Hindlimb muscle (tissue), 1 donor: ENCODE data around the gene MARK2. TPM values are rescaled to one million over a fixed set of nuclear protein-coding genes. Genes with fewer than 3 reads are reported as not detected.
"Not testable (repeated sequence)": the region's sequence is repeated elsewhere in the genome, so short reads cannot be mapped to it uniquely, and the experiment has no call there.

Source experiments
- DNase-seq: peaks from one replicate; pipeline ENCODE4 v3.0.0-alpha.2; 2013
- polyA plus RNA-seq: library from polyadenylated mRNA; unstranded; fragments of 120-200 nt; gene quantifications from one replicate; pipeline ENCODE4 v1.2.1, GENCODE V29; 2013; ENCODE audit not compliant: insufficient read length

MARK2 gene
- polyA plus RNA-seq, 1 donor = 19.8 TPM

DNA sequence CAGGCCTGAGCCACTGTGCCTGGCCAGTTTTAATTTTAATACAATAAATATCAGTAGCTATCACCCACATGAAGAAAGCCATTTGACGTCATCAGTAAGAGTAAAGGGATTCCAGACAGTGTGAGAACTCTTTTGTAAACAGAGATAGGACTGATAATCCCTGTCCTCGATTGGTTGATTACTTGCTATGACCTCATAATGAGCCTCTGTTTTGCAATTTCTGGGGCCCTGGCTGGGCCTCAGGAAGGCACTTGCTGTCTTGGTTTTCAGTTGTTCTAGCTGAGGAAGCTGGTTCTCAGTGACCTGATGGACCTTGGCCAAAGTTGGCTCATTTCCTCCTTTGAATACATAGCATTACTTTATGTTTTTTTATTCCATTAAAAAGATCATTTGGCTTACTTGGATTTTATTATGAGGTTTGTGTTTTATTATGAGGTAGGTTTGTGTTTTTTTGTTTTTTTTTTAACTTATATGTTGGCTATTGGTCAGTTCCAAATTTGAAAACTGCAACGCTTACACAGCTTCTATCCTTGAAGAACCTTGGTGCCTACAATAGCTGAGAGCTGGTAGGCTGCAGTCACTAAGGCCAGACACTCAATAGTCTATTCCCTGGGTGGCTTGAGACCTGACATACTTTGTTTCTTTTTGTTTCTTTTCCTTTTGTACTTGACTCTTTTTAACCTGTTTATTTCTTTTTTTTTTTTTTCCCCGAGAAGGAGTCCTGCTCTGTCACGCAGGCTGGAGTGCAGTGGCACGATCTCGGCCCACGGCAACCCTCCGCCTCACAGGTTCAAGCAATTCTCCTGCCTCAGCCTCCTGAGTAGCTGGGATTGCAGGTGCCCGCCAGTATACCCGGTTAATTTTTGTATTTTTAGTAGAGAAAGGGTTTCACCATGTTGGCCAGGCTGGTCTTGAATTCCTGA is 20.0 kb downstream of the MARK2 start:
- DNase-seq = no peak

DNA sequence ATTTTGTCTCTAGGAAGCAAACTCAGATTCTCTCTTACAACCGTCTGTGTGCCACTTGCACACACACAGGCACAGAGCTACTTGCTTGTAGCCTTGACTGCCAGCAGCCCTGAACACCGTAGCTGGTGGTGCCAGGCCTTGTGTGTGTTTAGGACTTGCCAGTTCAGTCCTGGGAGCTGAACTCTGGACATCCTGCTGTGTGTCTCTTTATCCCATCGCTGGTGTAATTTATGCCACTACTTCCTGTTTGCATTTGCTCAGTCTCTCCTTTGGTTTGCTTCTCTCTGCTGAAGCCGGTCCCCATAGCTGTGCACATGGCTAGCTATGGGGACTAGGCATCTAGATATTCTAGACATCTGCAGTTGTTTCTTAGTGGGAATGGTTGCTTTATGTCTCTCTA is 24.0 kb downstream of the MARK2 start:
- no peak for DNase-seq

DNA sequence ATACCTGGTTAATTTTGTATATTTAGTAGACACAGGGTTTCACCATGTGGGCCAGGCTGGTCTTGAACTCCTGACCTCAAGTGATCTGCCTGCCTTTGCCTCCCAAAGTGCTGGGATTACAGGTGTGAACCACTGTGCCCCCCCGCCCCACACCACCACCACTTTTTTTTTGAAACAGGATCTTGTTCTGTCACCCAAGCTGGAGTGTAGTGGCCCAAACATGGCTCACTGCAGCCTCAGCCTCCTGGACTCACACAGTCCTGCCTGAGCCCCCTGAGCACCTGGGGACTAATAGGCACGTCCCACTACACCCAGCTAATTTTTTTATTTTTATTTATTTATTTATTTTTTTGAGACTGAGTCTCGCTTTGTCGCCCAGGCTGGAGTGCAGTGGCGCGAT is 24.7 kb downstream of the MARK2 start:
- not testable (repeated sequence) for DNase-seq

DNA sequence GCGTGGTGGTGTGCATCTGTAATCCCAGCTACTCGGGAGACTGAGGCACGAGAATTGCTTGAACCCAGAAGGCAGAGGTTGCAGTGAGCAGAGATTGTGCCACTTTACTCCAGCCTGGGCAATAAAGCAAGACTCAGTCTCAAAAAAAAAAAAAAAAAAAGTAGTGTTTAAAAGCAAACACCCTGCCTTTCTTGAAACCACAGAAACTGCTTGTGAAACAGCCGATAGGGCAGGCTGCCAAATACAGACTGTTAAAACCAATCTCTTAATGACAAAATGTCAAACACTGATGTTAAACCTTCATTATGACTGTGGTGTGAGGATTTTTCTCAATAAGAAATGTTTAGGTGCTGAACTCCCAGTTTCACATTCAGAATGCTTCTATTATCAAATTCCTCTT is 27.3 kb downstream of the MARK2 start:
- DNase-seq = no peak

DNA sequence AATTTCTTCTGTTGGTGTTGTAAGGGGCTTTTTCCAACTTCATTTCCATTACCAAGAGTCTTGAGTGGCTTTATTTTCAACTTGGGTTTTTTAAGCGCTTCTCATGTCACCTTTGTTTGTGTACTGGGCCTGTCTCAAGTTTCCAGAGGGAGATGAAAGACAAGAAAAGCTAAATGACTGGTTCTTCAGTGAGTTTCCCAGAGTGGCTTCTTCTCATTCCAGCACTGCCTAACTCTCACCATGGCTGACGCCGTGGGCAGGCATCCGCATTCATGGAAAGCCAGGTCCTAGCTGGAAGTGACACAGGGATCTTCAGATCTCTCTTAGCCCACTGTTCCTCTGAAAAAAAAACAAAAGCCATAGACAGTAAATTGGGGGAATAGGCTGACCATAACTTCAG is 28.6 kb downstream of the MARK2 start:
- DNase-seq = no peak

DNA sequence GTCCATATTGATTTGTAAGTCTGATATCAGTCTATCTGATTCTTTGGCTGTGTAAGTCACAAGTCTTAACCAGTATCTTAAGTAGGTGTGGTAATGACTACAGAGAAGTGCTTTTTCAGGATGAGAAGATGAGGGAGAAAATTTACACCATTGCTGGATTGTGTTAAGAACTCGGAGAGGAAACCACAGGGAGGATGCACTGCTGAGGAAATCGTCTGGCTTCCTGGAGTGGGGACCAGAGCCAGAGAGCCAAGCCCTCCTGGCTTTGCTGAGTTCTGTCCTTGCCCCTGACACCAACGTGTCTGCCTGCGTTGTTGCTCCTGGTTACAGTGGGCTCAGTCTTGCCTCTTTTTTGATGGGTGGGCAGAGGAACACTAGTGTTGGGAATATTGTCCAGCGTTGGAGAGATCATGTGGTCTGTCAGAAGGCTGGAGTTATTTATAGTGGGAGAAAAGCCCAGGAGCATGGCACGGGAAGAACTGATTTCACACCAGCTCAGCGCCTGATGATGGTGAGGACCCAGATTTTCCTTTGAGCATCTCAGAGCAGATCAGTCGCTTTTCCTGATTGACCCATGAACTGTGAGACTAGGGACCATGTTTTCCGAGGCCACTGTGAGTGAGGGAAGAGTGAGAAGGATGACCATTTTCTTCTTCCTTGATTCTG is 29.6 kb downstream of the MARK2 start:
- no peak for DNase-seq

DNA sequence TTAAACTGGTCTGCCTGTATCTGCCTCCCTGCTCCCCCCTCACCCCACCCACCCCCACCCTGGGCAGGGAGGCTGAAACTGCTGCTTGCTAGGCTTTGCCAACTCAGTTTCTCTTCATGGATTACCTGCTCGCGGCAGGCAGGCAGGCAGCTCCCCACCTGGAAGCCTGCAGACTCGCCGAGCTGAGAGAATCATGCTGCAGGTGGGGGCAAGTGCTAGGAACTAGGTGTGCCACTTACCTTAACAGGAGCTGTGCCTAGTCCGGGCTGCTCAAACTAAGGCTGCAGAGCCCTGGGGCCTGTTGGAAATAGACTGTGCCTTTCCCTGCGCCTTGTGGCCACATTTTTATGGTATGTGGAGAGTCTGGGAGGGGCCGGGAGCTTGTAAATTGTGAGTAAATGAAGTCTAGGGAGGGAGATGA is 30.3 kb downstream of the MARK2 start:
- DNase-seq = no peak

DNA sequence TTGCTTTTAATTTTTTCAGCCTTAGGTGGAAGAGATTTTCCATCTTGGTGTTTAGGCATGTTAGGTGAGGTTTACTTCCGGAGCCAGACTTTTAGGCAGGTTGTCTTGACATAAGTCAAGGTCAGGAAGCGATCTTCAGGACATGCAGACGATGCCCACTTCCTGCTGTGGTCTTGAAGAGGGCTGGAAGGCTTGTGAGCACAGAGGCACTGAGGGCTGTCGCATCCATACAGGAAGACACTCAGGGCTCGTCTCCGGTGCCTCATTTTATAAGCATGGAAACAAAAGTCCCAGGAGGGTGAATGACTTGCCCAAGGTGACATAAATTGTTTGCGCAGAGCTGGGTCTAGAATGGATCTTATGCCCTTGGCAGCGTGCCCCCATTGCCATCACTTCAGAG is 30.8 kb downstream of the MARK2 start:
- DNase-seq = no peak

DNA sequence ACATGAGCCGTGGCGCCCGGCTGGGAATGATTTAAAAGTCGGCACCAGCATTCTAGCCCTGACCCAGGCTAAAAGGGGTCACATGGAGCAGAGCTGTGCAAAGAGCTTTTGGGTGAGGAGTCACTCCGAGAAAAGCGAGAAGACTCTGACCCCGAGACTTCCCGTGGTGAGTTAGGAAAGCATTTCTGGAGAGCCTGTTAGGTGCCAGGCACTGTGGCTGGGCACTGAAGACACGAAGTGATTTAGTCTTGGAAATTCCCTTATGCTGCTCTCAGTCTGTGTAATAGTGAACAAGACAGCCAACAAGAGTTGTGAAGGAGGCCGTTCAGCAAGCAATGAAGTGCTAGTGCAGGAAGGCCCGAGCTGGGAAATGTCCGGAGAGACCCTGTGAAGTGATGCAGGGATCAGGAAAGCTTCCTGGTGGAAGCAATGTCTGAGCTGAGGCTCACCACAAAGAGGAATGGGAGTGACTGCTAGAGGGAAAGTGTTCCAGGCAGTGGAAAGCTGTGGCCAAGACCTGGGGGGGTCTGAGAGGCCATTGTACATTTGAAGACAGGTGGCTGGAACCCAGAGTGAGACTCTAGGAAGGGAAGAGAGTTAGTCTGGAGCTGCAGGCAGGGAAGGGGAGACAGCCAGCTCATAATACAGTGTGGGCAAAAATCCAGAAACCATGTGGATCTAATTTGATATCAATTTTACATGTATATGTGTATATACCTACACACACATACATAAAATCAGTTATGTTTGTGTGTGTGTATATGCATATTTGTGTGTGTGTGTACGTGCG is 31.6 kb downstream of the MARK2 start:
- DNase-seq = no peak

DNA sequence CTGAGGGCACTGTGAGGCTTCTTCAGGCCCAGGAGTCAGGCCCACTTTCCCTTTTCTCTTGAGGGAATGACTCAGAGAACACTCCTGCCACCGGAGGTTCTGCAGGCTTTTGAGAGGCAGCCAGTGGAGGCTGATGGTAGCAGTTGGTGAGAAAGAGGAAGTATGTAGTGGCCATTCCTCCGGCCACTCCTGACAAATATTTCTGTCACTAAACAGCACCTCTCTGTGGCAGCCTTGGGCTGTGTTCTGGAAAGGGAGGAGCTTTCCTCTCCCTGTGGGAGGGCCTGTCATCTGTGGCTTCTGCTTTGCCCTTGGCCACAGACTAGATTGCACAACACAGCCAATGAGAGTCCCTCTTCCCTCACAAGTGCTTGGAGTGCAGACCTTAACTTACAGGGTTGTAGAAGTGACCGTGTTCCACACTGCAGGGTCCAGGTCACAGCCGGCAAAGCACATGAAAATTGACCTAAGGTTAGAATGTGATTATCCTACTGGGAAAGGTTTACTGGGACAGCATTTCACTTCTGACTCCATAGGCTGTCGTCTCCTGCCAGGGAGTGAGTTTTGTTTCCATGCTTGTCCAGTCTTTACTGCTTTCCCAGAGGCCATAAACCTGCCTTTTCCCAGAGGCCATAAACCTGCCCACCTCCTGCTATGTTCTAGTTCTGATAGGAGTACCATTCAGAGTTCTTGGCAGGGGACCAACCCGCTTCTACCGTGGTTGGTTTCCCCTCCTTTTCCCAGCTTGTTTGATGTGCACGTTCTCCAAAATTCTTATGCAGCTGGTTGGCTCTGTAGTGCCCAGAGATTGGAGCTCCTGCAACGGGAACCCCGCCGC is 33.3 kb downstream of the MARK2 start:
- DNase-seq = peak; percentile 72

DNA sequence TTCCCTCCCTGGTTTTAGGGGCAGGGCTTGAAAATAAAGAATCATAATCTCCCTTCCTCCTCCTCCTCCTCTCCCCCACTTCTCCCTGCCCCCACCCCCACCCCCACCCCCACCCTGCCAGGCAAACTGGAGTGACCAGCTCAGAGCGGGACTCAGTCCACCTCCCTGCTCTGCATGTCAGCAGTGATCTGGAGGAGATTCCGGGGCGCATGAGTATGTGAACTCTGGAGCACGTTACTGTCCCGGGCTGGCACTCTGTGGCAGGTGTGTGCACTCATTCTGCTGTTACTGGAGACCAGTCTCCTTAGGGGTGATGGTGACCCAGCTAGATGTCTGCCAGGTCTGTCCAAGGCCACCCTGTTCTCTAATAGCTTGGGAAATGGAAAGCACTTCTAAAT is 33.9 kb downstream of the MARK2 start:
- no peak for DNase-seq

DNA sequence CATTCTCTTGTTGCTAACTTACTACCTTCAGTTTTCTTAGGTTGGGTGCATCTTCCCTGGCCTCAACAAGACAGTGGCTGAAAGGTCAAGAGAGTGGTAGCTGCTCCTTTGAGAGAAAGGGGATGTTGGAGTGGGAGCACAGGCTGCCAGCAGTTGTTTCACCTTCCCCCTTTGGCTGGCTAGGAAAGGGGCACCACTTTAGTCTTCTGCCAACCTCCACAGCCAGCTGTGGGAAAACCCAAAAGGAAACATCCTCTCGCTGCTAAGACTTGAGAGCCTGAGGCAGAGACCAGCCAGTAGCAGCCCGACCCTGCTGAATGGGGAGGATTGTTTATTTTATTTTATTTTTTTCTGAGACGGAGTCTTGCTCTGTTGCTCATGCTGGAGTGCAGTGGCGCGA is 34.4 kb downstream of the MARK2 start:
- no peak for DNase-seq

DNA sequence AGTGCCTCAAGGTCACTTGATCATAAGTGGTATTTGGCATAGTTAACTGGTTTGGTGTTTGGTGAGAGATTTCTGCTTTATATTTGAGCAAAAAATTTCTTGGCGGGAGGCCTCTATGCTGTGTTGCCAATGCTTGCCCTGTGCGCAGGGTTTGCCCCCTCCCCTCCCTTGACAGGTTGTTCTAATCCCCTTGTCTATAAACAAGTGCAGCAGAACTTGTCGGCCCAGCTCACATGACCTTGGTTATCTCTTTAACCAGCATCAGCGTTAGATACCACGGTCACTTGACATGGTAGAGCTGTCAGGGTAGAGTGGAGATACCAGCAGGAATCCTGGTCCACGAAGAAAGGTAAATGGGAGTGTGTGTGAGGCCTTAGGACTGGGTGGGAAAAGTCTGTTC is 35.6 kb downstream of the MARK2 start:
- DNase-seq = no peak

DNA sequence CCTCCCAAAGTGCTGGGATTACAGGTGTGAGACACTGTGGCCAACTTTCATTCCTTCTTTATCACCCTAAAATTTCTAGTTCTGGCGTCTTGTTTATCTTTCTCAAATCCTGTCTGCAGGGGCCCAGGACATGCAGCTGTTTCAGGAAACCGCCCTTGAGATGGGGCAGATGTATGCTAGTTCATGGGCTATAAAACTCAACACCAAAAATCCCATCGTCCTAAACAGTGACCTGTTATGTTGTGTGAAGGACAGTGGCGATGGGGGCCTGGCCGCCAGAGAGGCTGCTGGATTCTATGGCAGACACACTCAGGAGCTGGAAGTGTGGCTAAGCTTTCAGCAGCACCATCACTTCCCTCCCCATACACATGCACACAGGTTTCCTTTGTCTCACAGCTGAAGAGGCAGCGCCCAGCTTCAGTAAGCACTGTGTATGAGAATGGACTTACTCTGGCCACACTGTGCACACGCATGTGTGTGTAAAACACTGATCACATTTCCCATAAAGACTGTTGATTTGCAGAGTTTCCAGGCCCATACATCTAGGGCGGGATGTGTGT is 36.7 kb downstream of the MARK2 start:
- no peak for DNase-seq

DNA sequence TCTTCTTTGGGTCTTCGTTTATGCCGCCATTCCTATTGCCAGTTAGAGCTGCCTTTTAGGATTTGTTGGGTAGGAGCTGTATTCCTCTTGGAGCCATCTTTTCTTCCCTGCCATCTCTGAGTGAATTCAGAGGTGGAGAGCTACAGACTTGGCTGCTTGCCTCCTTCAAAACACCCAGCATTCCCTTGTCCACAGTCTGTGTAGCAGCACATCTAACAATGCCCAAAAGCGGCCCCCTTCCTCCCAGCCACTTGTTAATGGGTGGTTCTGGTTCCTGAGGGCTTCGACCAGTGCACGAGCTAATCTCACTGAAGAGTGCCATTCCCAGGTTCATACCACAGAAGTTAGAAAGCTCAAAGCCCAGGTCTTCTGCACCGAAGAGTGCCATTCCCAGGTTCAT is 37.7 kb downstream of the MARK2 start:
- no peak for DNase-seq

DNA sequence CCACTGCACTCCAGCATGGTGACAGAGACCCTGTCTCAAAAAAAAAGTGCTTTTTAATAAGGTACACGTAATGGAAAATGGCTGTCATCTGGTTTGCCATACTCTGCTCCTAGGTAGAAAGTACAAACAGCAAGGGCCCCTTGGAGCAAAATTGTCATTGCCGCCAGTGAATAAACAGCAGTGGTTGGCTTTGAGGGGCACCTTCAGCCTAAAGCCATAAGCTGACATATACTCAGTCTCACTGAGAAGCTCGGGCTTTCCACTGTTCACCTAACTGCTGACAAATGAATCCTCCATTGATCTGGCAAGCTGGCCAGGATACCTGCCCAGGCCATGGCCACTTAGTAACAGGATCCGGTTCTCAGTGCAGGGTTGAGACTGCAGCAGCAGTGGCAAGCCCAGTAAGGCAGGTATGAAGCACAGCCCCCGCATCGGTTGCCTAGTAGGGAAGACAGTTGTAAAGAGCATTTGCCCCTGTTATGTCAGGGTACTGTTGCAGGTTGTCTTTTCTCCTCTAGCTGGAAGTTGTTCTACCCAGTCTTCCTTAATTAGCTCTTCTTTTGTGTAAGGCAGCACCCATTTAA is 38.8 kb downstream of the MARK2 start:
- no peak for DNase-seq

DNA sequence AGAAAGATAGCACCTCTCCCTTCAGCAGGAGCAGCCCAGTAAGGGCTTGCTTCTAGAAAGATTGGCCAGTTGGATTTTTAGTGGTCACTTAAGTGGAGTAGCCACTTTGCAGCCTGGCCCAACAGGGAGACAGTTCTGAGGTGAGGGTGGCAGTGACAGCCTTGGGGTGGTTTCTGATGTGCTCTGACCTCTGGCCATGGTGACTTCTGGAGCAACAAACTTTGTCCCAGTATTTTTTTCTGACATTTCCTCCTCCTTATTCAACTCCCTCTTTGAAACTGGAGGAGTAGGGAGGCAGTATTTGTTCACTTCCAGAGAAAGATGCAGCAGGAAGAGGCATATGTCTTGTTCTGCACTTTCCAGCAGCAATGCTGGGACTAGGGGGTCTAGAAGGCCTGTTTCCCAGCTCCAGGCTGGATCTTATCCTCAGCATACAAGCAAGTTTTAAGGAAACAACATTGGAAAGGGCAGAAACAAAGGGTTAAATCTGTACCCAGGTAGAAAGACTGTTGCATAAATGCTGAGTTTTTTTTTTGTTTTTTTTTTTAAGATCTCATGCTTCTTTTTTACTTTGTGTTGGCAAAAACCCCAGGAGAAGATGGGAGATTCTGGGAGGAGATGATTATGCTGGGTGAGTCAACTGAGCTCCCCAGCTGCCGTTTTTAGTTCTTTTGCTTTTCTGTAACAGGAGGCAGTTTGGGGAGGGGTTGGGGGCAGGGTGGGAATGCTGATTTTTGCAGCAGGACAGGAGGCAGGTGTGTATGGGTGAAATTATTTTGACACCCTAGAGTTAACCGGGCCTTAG is 40.9 kb downstream of the MARK2 start:
- no peak for DNase-seq

DNA sequence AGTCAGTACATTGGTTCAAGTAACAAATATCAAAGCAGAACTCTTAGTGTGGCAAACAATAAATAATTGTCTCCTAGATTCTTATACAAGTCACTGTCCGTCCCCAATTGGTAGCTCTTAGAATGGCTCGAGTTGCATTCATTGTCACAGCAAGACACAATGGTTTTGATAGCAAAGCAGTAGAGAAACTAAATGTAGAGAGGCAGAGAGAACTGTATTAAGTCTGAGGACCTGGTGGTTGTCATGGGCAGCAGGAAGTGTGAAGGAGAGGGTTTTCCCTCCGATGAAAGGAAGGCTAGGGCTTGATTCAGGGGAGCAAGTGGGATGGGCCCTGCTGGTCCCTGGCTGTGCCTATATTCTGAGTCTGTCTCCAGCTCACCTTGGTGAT is 41.5 kb downstream of the MARK2 start:
- DNase-seq = no peak

DNA sequence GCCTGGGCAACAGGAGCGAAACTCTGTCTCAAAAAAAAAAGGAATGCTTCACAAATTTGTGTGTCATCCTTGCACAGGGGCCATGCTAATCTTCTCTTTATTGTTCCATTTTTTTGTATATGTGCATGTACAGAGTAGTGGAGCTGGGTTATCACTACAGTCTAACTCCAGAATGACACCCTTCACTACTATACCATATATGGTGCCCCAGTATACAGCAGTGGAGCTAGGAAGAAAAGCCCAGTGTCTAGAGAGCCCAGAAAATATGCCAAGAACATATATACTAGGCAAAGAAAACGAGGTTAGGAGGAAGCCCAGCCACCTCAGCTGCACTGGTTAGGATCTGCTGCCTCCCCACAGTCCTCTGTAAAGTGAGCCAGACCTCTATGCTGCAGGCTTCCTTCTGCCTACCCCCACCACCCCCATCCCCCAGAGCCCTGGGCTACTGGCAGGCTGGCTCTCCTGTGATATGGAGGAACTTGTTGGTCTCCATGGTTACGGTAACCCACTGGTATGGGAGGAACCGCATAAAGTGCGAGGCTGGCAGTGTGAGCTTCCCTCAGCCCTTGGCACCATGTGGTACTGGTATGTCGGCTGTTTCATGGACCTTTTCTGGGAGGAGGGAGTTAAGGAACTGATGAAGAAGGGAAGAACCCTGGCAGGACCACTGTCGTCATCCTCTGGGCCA is 43.8 kb downstream of the MARK2 start:
- DNase-seq = no peak

DNA sequence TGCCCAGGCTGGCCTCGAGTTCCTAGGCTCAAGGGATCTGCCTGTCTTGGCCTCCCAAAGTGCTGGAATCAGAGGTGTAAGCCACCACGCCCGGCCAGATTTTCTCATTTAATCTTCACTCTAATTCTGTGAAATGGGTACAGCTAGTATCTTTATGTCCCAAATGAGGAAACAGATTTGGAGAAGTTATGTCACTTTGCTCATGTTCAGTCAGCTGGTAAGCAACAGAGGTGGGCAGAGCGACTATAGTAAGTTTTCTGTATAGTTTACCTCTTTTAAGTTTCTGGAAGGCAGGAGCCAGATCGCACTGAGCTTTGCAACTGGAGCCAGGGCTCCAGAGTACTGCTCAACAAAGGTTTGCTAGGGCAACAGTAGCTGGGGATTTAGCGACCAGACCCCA is 44.9 kb downstream of the MARK2 start:
- DNase-seq = no peak
